K562 (cell line): ENCODE measurements around the gene NDUFA5. TPM values are rescaled to one million over a fixed set of nuclear protein-coding genes. Genes with fewer than 3 reads are reported as not detected.

Experiments
- CTCF ChIP-seq, 3 experiments: IDR thresholded peaks in 2 of 3; conservative IDR thresholded peaks in 1 of 3; 2 replicates each; pipeline ENCODE4 v1.5.1; 2011 to 2012; ENCODE audit warnings: low read length in 3 of 3, mild to moderate bottlenecking in 3 of 3, control low read depth in 2 of 3, improper control_type of control experiment in 1 of 3, inconsistent platforms in 1 of 3, low read depth in 1 of 3, mixed read lengths in 1 of 3, moderate library complexity in 1 of 3; ENCODE audit not compliant: insufficient read depth in 2 of 3
- FOXM1 ChIP-seq, 2 experiments: fragments of 450-650 bp in 1 of 2; sonication (generic) in 1 of 2; formaldehyde crosslinking in 1 of 2; IDR thresholded peaks; 2 replicates each; pipeline versions ENCODE4 v1.6.1 to v1.9.0; 2017 to 2022; ENCODE audit warnings: low read depth in 2 of 2, mild to moderate bottlenecking in 2 of 2, missing genetic modification reagents in 1 of 2, moderate library complexity in 1 of 2
- GTF2F1 ChIP-seq: IDR thresholded peaks from 2 replicates; pipeline ENCODE4 v1.6.1; 2011; ENCODE audit warnings: low read depth, low read length, improper control_type of control experiment
- IFI16 ChIP-seq: fragments of 250-450 bp; sonication (Bioruptor Pico); IDR thresholded peaks from 2 replicates; pipeline ENCODE4 v2.1.2; 2022; ENCODE audit warnings: mild to moderate bottlenecking, inconsistent platforms
- KHSRP ChIP-seq: fragments of 450-650 bp; IDR thresholded peaks from 2 replicates; pipeline ENCODE4 v1.6.1; 2017
- L3MBTL2 ChIP-seq: fragments of 450-650 bp; IDR thresholded peaks from 2 replicates; pipeline ENCODE4 v1.6.1; 2016; ENCODE audit warnings: mild to moderate bottlenecking, moderate library complexity
- MAFK ChIP-seq: IDR thresholded peaks from 2 replicates; pipeline ENCODE4 v1.6.1; 2011; ENCODE audit warnings: low read length, improper control_type of control experiment
- PHF8 ChIP-seq: fragments of 200-600 bp; sonication (generic); IDR thresholded peaks from 2 replicates; pipeline ENCODE4 v1.6.1; 2012; ENCODE audit warnings: mixed run types, mild to moderate bottlenecking, inconsistent platforms, low read length, moderate library complexity, borderline replicate concordance
- RNF2 ChIP-seq: sonication (generic); IDR thresholded peaks from 2 replicates; pipeline ENCODE4 v1.6.1; 2016
- TOE1 ChIP-seq, 2 experiments: fragments of 450-650 bp in 1 of 2; sonication (generic) in 1 of 2; formaldehyde crosslinking in 1 of 2; IDR thresholded peaks; 2 replicates each; pipeline versions ENCODE4 v1.7.1 to v1.8.0; 2016 to 2022; ENCODE audit warnings: borderline replicate concordance in 2 of 2, mild to moderate bottlenecking in 2 of 2, antibody characterized with exemption in 1 of 2, inconsistent platforms in 1 of 2, low read depth in 1 of 2, missing genetic modification reagents in 1 of 2, moderate library complexity in 1 of 2
- ZEB2 ChIP-seq: fragments of 450-650 bp; IDR thresholded peaks from 2 replicates; pipeline ENCODE4 v1.6.1; 2016
- ZFP1 ChIP-seq: fragments of 450-650 bp; formaldehyde crosslinking; IDR thresholded peaks from 2 replicates; pipeline ENCODE4 v1.4.0; 2020; ENCODE audit warnings: mild to moderate bottlenecking, mixed read lengths
- ZNF232 ChIP-seq: sonication (generic); formaldehyde crosslinking; IDR thresholded peaks from 2 replicates; pipeline ENCODE4 v1.8.0; 2022; ENCODE audit warnings: mild to moderate bottlenecking, missing genetic modification reagents
- polyA plus RNA-seq, 8 experiments: library from polyadenylated mRNA; depleted of rRNA in 4 of 8; stranded (reverse) in 5 of 8; unstranded in 3 of 8; fragments of >200 nt; fragmentation: Nextera tagmentation in 2 of 8; fragmentation: Illumina TruSeq in 1 of 8; extraction: Ambion mirVana in 2 of 8; extraction: Trizol in 1 of 8; gene quantifications; 2 replicates each; pipeline versions ENCODE4 v1.2.1 to v1.2.3, GENCODE V29; 2011 to 2014; ENCODE audit warnings: inconsistent platforms in 1 of 8, missing spikeins in 1 of 8
- total RNA-seq, 7 experiments: library from RNA; depleted of rRNA in 6 of 7; stranded (reverse); fragments of >200 nt in 6 of 7; fragmentation: Illumina TruSeq in 2 of 7; extraction: Trizol in 2 of 7; gene quantifications; 2 replicates each; pipeline versions ENCODE4 v1.2.1 to v1.2.3, GENCODE V29; 2011 to 2021; ENCODE audit warnings: low replicate concordance in 1 of 7
- TF ChIP-seq, protein P1 (sequence below): fragments of 250-450 bp; sonication (Bioruptor Pico); IDR thresholded peaks from 2 replicates; pipeline ENCODE4 v1.9.0; 2021; ENCODE audit warnings: mild to moderate bottlenecking, inconsistent platforms
- TF ChIP-seq, protein P2 (sequence below), 2 experiments: fragments of 200-800 bp in 1 of 2; sonication (Bioruptor generic) in 1 of 2; sonication (generic) in 1 of 2; formaldehyde crosslinking in 1 of 2; IDR thresholded peaks in 1 of 2; conservative IDR thresholded peaks in 1 of 2; 2 replicates each; pipeline versions ENCODE4 v1.5.0 to v1.6.1; 2016 to 2020; ENCODE audit warnings: missing compliant biosample characterization in 1 of 2, missing genetic modification characterization in 1 of 2, missing genetic modification reagents in 1 of 2

NDUFA5 gene
- total and polyA plus RNA-seq, 9 of the 15 experiments (the other 6 are each of a cell fraction or from before 2014, with no cell fraction given), result 155 to 677 (median 269) TPM

DNA sequence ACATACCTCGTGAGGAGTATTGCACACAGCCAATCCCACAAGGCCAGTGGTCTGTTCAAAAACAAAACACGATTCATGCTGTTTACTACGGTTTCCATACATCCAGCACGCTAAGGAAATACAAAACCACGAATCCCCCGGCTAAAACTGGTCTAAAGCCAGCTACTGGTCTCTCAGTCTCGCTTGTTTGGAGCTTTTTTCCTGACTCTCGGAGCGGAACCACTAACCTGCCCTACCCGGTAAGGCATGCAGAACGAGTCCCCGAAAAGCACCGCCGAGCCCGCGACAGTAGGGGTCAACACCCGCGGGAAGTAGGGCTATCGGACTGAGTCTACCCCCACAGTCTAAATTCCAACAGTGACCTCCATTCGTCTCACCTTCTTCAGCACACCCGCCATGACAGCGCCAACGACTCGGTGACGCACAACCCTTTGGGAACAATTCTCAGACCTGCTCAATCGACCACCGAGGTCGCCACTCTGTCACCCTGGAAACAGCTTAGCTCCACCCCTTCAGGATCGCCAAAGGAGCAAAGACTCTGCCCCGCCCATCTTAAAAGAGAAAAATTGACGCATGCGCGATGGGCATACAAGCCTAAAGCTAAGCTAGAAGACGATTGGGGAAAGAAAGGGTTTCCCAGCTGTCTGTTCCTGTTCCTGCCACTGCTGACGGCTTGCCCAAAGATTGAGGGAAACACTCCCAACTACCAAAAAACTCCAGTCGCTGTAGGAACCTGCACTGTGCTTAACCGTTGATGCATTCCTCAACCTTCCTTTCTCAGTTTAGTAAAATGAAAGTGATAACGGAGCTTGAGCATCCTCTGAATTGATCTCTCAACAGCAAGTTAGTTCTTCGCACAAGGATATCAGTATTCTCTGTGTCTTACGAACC is at the start of gene NDUFA5 (continued):
- TF ChIP-seq CTCF (IDR thresholded peaks at IDR 0.05 in 2 of 3, conservative IDR thresholded peaks at IDR 0.05 in 1 of 3; ENCODE audit: insufficient read depth in 2 of 3, low read depth in 1 of 3, low read length in 3 of 3), result peak in 1 of 3 experiments; percentile 32; a peak in 2 of 6 replicates
- TF ChIP-seq IFI16, result no peak
- TF ChIP-seq, protein P1, sequence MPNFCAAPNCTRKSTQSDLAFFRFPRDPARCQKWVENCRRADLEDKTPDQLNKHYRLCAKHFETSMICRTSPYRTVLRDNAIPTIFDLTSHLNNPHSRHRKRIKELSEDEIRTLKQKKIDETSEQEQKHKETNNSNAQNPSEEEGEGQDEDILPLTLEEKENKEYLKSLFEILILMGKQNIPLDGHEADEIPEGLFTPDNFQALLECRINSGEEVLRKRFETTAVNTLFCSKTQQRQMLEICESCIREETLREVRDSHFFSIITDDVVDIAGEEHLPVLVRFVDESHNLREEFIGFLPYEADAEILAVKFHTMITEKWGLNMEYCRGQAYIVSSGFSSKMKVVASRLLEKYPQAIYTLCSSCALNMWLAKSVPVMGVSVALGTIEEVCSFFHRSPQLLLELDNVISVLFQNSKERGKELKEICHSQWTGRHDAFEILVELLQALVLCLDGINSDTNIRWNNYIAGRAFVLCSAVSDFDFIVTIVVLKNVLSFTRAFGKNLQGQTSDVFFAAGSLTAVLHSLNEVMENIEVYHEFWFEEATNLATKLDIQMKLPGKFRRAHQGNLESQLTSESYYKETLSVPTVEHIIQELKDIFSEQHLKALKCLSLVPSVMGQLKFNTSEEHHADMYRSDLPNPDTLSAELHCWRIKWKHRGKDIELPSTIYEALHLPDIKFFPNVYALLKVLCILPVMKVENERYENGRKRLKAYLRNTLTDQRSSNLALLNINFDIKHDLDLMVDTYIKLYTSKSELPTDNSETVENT (CRISPR knock-in tag), result 0 out of 2 replicates have a peak, but pooled peaks have one; percentile 56
- TF ChIP-seq, protein P2, sequence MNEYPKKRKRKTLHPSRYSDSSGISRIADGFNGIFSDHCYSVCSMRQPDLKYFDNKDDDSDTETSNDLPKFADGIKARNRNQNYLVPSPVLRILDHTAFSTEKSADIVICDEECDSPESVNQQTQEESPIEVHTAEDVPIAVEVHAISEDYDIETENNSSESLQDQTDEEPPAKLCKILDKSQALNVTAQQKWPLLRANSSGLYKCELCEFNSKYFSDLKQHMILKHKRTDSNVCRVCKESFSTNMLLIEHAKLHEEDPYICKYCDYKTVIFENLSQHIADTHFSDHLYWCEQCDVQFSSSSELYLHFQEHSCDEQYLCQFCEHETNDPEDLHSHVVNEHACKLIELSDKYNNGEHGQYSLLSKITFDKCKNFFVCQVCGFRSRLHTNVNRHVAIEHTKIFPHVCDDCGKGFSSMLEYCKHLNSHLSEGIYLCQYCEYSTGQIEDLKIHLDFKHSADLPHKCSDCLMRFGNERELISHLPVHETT (CRISPR knock-in tag; conservative IDR thresholded peaks at IDR 0.05 in 1 of 2, IDR thresholded peaks at IDR 0.05 in 1 of 2), result peak in 1 of 2 experiments; percentile 39; a peak in 2 of 4 replicates
- TF ChIP-seq ZEB2, result no peak; the same call in 1 of the 2 replicates
- peak; percentile 73; the same call in 1 of the 2 replicates for TF ChIP-seq RNF2
- TF ChIP-seq ZFP1 (CRISPR knock-in tag), result no peak
- TF ChIP-seq L3MBTL2, result peak; percentile 90
- peak; percentile 98 for TF ChIP-seq PHF8
- no peak for TF ChIP-seq KHSRP
- peak; percentile 41; the same call in 1 of the 2 replicates for TF ChIP-seq MAFK
- peak; percentile 84; the same call in 1 of the 2 replicates for TF ChIP-seq GTF2F1
- peak; percentile 57; the same call in 1 of the 2 replicates for TF ChIP-seq FOXM1 (IDR thresholded peaks at IDR 0.05; ENCODE audit: low read depth)
- TF ChIP-seq FOXM1 (CRISPR knock-in tag; IDR thresholded peaks at IDR 0.05; ENCODE audit: low read depth), result no peak
- peak; percentile 75; the same call in 1 of the 2 replicates for TF ChIP-seq ZNF232 (CRISPR knock-in tag)
- TF ChIP-seq TOE1 (IDR thresholded peaks at IDR 0.05; ENCODE audit: borderline replicate concordance), result peak; percentile 90
- TF ChIP-seq TOE1 (CRISPR knock-in tag; IDR thresholded peaks at IDR 0.05; ENCODE audit: borderline replicate concordance, low read depth), result no peak
